OCI-LY1 (cell line): ENCODE measurements around the gene ACAA2.

Experiments
- H2AFZ ChIP-seq: fragments of 200-600 bp; sonication (generic), shearing (Covaris generic); 2 replicates; pipeline ENCODE4 v1.6.0; 2014; ENCODE audit warnings: antibody characterized with exemption, mild to moderate bottlenecking, low read length
- H3F3A ChIP-seq: fragments of 200-600 bp; sonication (generic), shearing (Covaris generic); 2 replicates; pipeline ENCODE4 v1.6.0; 2014; ENCODE audit warnings: mild to moderate bottlenecking, antibody characterized with exemption, low read length, moderate library complexity; ENCODE audit not compliant: insufficient read depth
- H3K27ac ChIP-seq: fragments of 200-600 bp; sonication (generic); 2 replicates; pipeline ENCODE4 v1.5.1; 2014; ENCODE audit warnings: low read length, mixed run types, mild to moderate bottlenecking, low read depth; ENCODE audit not compliant: poor library complexity, severe bottlenecking
- H3K27me3 ChIP-seq: fragments of 200-600 bp; sonication (generic); 2 replicates; pipeline ENCODE4 v1.6.0; 2014; ENCODE audit warnings: antibody characterized with exemption, mild to moderate bottlenecking, low read length, moderate library complexity; ENCODE audit not compliant: insufficient read depth
- H3K36me3 ChIP-seq: fragments of 200-600 bp; sonication (generic); 2 replicates; pipeline ENCODE4 v1.6.1; 2014; ENCODE audit warnings: mild to moderate bottlenecking, antibody characterized with exemption, low read length, moderate library complexity, mixed read lengths; ENCODE audit not compliant: insufficient read depth
- H3K4me1 ChIP-seq: fragments of 200-600 bp; sonication (generic); 2 replicates; pipeline ENCODE4 v1.5.1; 2014; ENCODE audit warnings: mild to moderate bottlenecking, low read length, moderate library complexity; ENCODE audit not compliant: insufficient read depth, severe bottlenecking
- H3K4me2 ChIP-seq: fragments of 200-600 bp; sonication (generic), shearing (Covaris generic); 2 replicates; pipeline ENCODE4 v1.6.1; 2014; ENCODE audit warnings: low read length
- H3K4me3 ChIP-seq: fragments of 200-600 bp; sonication (generic); 2 replicates; pipeline ENCODE4 v1.5.1; 2014; ENCODE audit warnings: low read length, low read depth, mild to moderate bottlenecking, mixed read lengths; ENCODE audit not compliant: poor library complexity, severe bottlenecking
- H3K79me2 ChIP-seq: fragments of 200-600 bp; shearing (Covaris generic); 2 replicates; pipeline ENCODE4 v1.6.1; 2016; ENCODE audit warnings: mixed run types, low read length, mixed read lengths; ENCODE audit not compliant: insufficient read depth
- H3K9ac ChIP-seq: fragments of 200-600 bp; sonication (generic), shearing (Covaris generic); 2 replicates; pipeline ENCODE4 v1.6.1; 2014; ENCODE audit warnings: mild to moderate bottlenecking, low read length, mixed read lengths
- H3K9me2 ChIP-seq: fragments of 200-600 bp; sonication (generic), shearing (Covaris generic); 2 replicates; pipeline ENCODE4 v1.6.1; 2014; ENCODE audit warnings: low read depth, mild to moderate bottlenecking, low read length, mixed read lengths
- H3K9me3 ChIP-seq: fragments of 200-600 bp; shearing (Covaris generic); 2 replicates; pipeline ENCODE4 v1.6.1; 2014; ENCODE audit warnings: low read length, mixed read lengths
- H4K20me1 ChIP-seq: fragments of 200-600 bp; sonication (generic), shearing (Covaris generic); 2 replicates; pipeline ENCODE4 v1.6.0; 2016; ENCODE audit warnings: mild to moderate bottlenecking, low read length; ENCODE audit not compliant: insufficient read depth
- CTCF ChIP-seq: fragments of 200-600 bp; sonication (generic), shearing (Covaris generic); IDR thresholded peaks from 2 replicates; pipeline ENCODE4 v1.5.1; 2017; ENCODE audit warnings: mild to moderate bottlenecking, antibody characterized with exemption, low read length, moderate library complexity, mixed read lengths
- EZH2 ChIP-seq: fragments of 200-600 bp; sonication (generic), shearing (Covaris generic); IDR thresholded peaks from 2 replicates; pipeline ENCODE4 v1.8.0; 2017; ENCODE audit warnings: borderline replicate concordance, mixed run types, mild to moderate bottlenecking, antibody characterized with exemption, low read length, moderate library complexity, mixed read lengths

ACAA2 gene

GRCh38 chr18:49753643-49754042 is 59.7 kb downstream of the ACAA2 start:
- TF ChIP-seq CTCF, result no peak
- no peak for TF ChIP-seq EZH2

GRCh38 chr18:49752095-49752457 is 61.3 kb downstream of the ACAA2 start:
- no peaks in the 10 kb centered on the region for H3K79me2 ChIP-seq
- H3K27ac ChIP-seq, result no peak overlapping the region
- TF ChIP-seq EZH2 (no peak), CTCF (no peak)
- H3K9ac ChIP-seq, result no peak overlapping the region
- no peak overlapping the region for H3K4me2 ChIP-seq
- no peaks in the 10 kb centered on the region for H4K20me1 ChIP-seq
- H3K9me3 ChIP-seq, result no peaks in the 10 kb centered on the region; the same call in 1 of the 2 replicates
- H3K4me1 ChIP-seq, result no peaks in the 10 kb centered on the region
- no peaks in the 10 kb centered on the region; the same call in 1 of the 2 replicates for H3K36me3 ChIP-seq
- no peaks in the 10 kb centered on the region for H3K27me3 ChIP-seq
- no peak overlapping the region for H2AFZ ChIP-seq
- H3F3A ChIP-seq, result no peaks in the 10 kb centered on the region
- no peaks in the 10 kb centered on the region for H3K9me2 ChIP-seq
- no peak overlapping the region for H3K4me3 ChIP-seq

More at GRCh38 chr18:49753643-49754042, 59.7 kb downstream of the ACAA2 start:
- H2AFZ ChIP-seq, result no peak overlapping the region
- no peaks in the 10 kb centered on the region for H4K20me1 ChIP-seq
- H3K4me3 ChIP-seq, result no peak overlapping the region
- no peaks in the 10 kb centered on the region for H3K4me1 ChIP-seq
- no peaks in the 10 kb centered on the region; the same call in 1 of the 2 replicates for H3K36me3 ChIP-seq
- H3K79me2 ChIP-seq, result no peaks in the 10 kb centered on the region
- H3K4me2 ChIP-seq, result no peak overlapping the region
- no peaks in the 10 kb centered on the region for H3K9me2 ChIP-seq
- no peak overlapping the region for H3K9ac ChIP-seq
- H3K27ac ChIP-seq, result no peak overlapping the region
- H3K27me3 ChIP-seq, result no peaks in the 10 kb centered on the region
- no peaks in the 10 kb centered on the region; the same call in 1 of the 2 replicates for H3K9me3 ChIP-seq
- H3F3A ChIP-seq, result no peaks in the 10 kb centered on the region

GRCh38 chr18:49751427-49752094 is 61.8 kb downstream of the ACAA2 start:
- Histone ChIP-seq H3K36me3 (no peaks in the 10 kb centered on the region; the same call in 1 of the 2 replicates), H3K4me3 (no peak overlapping the region), H3K79me2 (no peaks in the 10 kb centered on the region), H2AFZ (no peak overlapping the region), H3K9ac (no peak overlapping the region), H3K27ac (no peak overlapping the region), H3F3A (no peaks in the 10 kb centered on the region), H3K9me2 (no peaks in the 10 kb centered on the region), H3K4me2 (no peak overlapping the region), H3K9me3 (no peaks in the 10 kb centered on the region; the same call in 1 of the 2 replicates), H4K20me1 (no peaks in the 10 kb centered on the region), H3K27me3 (no peaks in the 10 kb centered on the region), H3K4me1 (no peaks in the 10 kb centered on the region)
- TF ChIP-seq EZH2, result no peak
- no peak for TF ChIP-seq CTCF
